Erythroblast (primary cell): Measurements from ENCODE around the gene KIAA1549.
"Not testable (repeated sequence)": the region's sequence is repeated elsewhere in the genome, so short reads cannot be mapped to it uniquely, and the experiment has no call there.

Experiments used
- DNase-seq, 2 experiments: peaks; one replicate each; lab custom pipeline; 2025; lab: John Stamatoyannopoulos, UW
- GATA1 ChIP-seq: IDR thresholded peaks from 2 replicates; pipeline ENCODE4 v1.6.1; 2011; ENCODE audit warnings: low read depth, mild to moderate bottlenecking, control low read depth, low read length, moderate library complexity
- POLR2A ChIP-seq: IDR thresholded peaks from 2 replicates; pipeline ENCODE4 v1.6.1; 2011; ENCODE audit warnings: mild to moderate bottlenecking, low read length

Gene KIAA1549

GRCh38 chr7:138816650-138817049 lies 164.5 kb downstream of the KIAA1549 start:
- no peak for DNase-seq
- no peak for TF ChIP-seq POLR2A

- DNase-seq, result no peak
- no peak for TF ChIP-seq POLR2A
- no peak for TF ChIP-seq GATA1
These were observed 166.3 kb downstream of the KIAA1549 start for GRCh38 chr7:138814816-138815332.

- DNase-seq, result no peak
- TF ChIP-seq GATA1, result no peak
- TF ChIP-seq POLR2A, result no peak
These were observed 167.2 kb downstream of the KIAA1549 start for GRCh38 chr7:138813945-138814344.

- not testable (repeated sequence) for DNase-seq
These were observed 169.9 kb downstream of the KIAA1549 start for GRCh38 chr7:138811327-138811726.

GRCh38 chr7:138809346-138809745 lies 171.8 kb downstream of the KIAA1549 start:
- no peak for DNase-seq
- TF ChIP-seq GATA1 (no peak), POLR2A (no peak)

GRCh38 chr7:138804618-138805017 lies 176.6 kb downstream of the KIAA1549 start:
- DNase-seq, result no peak
- TF ChIP-seq GATA1 (no peak), POLR2A (no peak)

- DNase-seq, result no peak
- TF ChIP-seq GATA1 (no peak), POLR2A (no peak)
These were observed 178.5 kb downstream of the KIAA1549 start for GRCh38 chr7:138802706-138803105.

- TF ChIP-seq GATA1 (no peak), POLR2A (no peak)
- DNase-seq, result no peak
These were observed 179.9 kb downstream of the KIAA1549 start for GRCh38 chr7:138801256-138801655.

- DNase-seq, result no peak
- no peak for TF ChIP-seq POLR2A
- no peak for TF ChIP-seq GATA1
These were observed 181.7 kb downstream of the KIAA1549 start for GRCh38 chr7:138799336-138800000.

GRCh38 chr7:138798836-138799235 lies 182.4 kb downstream of the KIAA1549 start:
- TF ChIP-seq POLR2A, result no peak
- TF ChIP-seq GATA1, result no peak
- no peak for DNase-seq

- TF ChIP-seq POLR2A (no peak), GATA1 (no peak)
- DNase-seq, result no peak
These were observed 183.4 kb downstream of the KIAA1549 start, which contains the start of the genes ATP6V0A4 and TMEM213 for GRCh38 chr7:138797715-138798320. ATP6V0A4 (minus strand) TSS chr7:138798196; CDS start chr7:138771247, 26,949 bp downstream. TMEM213 (plus strand) TSS chr7:138797994; CDS start chr7:138798105, 111 bp downstream.

GRCh38 chr7:138797046-138797445 lies 184.1 kb downstream of the KIAA1549 start:
- DNase-seq, result not testable (repeated sequence)

- DNase-seq, result no peak
- no peak for TF ChIP-seq GATA1
- no peak for TF ChIP-seq POLR2A
These were observed 185.1 kb downstream of the KIAA1549 start for GRCh38 chr7:138796038-138796615.

GRCh38 chr7:138785587-138786437 lies 195.4 kb downstream of the KIAA1549 start:
- TF ChIP-seq POLR2A (no peak), GATA1 (no peak)
- DNase-seq, result no peak

- no peak for DNase-seq
- TF ChIP-seq POLR2A (no peak), GATA1 (no peak)
These were observed 196.5 kb downstream of the KIAA1549 start for GRCh38 chr7:138784692-138785091.
